Thyroid gland (tissue), 4 donors: Measurements from ENCODE around the gene ATP10B.

Source experiments
- CTCF ChIP-seq, 6 experiments: fragments of 200-600 bp in 3 of 6; fragments of 450-650 bp in 3 of 6; sonication (generic) in 3 of 6; IDR thresholded peaks; one replicate each; pipeline ENCODE4 v1.5.1; 2016 to 2019; ENCODE audit warnings: antibody characterized with exemption in 6 of 6, mild to moderate bottlenecking in 2 of 6, inconsistent platforms in 1 of 6, moderate library complexity in 1 of 6
- POLR2A ChIP-seq, 2 donors: fragments of 450-650 bp; IDR thresholded peaks; one replicate each; pipeline ENCODE4 v1.6.1; 2017; ENCODE audit warnings: antibody characterized with exemption in 2 of 2, mild to moderate bottlenecking in 2 of 2, moderate library complexity in 1 of 2

DNA sequence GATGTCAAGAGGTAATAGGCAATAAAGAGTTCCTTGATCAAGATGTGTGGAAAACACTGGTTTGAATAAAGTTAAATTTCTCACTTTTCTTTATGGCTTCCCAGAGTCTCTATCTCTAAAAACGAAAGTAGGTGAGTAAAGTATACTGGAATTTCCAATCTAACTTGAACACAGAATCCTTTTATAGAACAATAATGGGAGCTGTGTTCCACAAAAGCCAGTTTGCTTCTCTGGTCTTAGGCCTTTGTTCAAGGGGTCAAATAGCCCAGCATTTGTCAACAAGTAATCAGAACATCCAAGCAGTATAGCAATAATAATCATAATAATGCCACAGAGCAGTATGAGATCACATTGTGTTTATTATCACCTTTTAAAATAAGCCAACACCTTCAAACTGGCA lies 20.2 kb downstream of the ATP10B start:
- TF ChIP-seq CTCF (IDR thresholded peaks at IDR 0.05) (no peak), POLR2A (IDR thresholded peaks at IDR 0.05) (no peak)
